ENCODE measurements around the gene AUTS2.

AUTS2 gene

GRCh38 chr7:69633122-69633831 is 35.0 kb downstream of the AUTS2 start:
- Histone ChIP-seq H3K36me3 (ENCODE audit: control insufficient read depth, insufficient read depth, low read length) (no peaks in the 10 kb centered on the region), H3K4me3 (ENCODE audit: insufficient read depth, low read depth, low read length, poor library complexity, severe bottlenecking) (no peak overlapping the region), H3K9me3 (ENCODE audit: control insufficient read depth, low read length) (no peaks in the 10 kb centered on the region), H3K4me1 (ENCODE audit: control insufficient read depth, insufficient read depth, low read length, poor library complexity, severe bottlenecking) (no peaks in the 10 kb centered on the region), H3K27ac (ENCODE audit: insufficient read depth, low read length, poor library complexity, severe bottlenecking) (no peak overlapping the region), H3K27me3 (replicated peaks; ENCODE audit: control insufficient read depth, insufficient read depth, low read length, poor library complexity, severe bottlenecking) (no peaks in the 10 kb centered on the region)
- DNase-seq = no peak

DNA sequence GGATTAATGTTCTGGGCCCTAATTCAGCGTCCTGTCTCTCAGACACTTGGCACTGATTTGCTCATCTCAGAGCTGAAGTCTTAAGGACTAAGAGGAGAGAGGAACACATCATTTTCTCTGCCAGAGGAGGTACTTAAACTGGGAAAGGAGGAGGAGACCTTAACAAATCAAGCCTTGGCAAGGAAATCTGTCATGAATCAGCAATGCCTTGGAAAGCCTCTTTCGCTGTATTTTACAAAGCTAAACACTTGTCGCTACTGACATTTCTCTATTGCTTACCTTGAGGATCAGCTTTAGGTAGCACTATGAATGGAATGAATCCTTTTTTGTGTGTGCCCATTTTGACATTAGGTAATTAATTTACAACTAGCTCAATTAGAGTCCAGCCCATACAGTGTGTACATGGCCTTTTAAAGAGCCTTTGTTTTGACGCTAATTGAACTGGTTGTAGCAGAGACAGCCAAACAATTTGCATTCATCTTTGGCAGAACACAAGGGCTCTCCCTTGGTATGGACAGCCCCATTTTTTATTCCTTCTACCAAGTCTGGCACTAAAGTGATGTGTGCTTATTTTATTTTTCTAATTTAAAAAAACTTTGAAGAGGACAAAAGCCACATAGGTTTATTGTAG is 37.4 kb downstream of the AUTS2 start:
- no peaks in the 10 kb centered on the region for H3K9me3 ChIP-seq (ENCODE audit: control insufficient read depth, low read length)
- no peaks in the 10 kb centered on the region for H3K36me3 ChIP-seq (ENCODE audit: control insufficient read depth, insufficient read depth, low read length)
- H3K4me3 ChIP-seq (ENCODE audit: insufficient read depth, low read depth, low read length, poor library complexity, severe bottlenecking) = no peak overlapping the region
- H3K4me1 ChIP-seq (ENCODE audit: control insufficient read depth, insufficient read depth, low read length, poor library complexity, severe bottlenecking) = no peaks in the 10 kb centered on the region
- no peaks in the 10 kb centered on the region for H3K27me3 ChIP-seq (replicated peaks; ENCODE audit: control insufficient read depth, insufficient read depth, low read length, poor library complexity, severe bottlenecking)
- H3K27ac ChIP-seq (ENCODE audit: insufficient read depth, low read length, poor library complexity, severe bottlenecking) = no peak overlapping the region
- DNase-seq = no peak

- Histone ChIP-seq H3K4me1 (ENCODE audit: control insufficient read depth, insufficient read depth, low read length, poor library complexity, severe bottlenecking) (no peaks in the 10 kb centered on the region), H3K27ac (ENCODE audit: insufficient read depth, low read length, poor library complexity, severe bottlenecking) (no peak overlapping the region), H3K9me3 (ENCODE audit: control insufficient read depth, low read length) (no peaks in the 10 kb centered on the region), H3K36me3 (ENCODE audit: control insufficient read depth, insufficient read depth, low read length) (no peaks in the 10 kb centered on the region), H3K27me3 (replicated peaks; ENCODE audit: control insufficient read depth, insufficient read depth, low read length, poor library complexity, severe bottlenecking) (no peaks in the 10 kb centered on the region), H3K4me3 (ENCODE audit: insufficient read depth, low read depth, low read length, poor library complexity, severe bottlenecking) (no peak overlapping the region)
- no peak for DNase-seq
These were observed 40.4 kb downstream of the AUTS2 start for GRCh38 chr7:69638674-69639073.

DNA sequence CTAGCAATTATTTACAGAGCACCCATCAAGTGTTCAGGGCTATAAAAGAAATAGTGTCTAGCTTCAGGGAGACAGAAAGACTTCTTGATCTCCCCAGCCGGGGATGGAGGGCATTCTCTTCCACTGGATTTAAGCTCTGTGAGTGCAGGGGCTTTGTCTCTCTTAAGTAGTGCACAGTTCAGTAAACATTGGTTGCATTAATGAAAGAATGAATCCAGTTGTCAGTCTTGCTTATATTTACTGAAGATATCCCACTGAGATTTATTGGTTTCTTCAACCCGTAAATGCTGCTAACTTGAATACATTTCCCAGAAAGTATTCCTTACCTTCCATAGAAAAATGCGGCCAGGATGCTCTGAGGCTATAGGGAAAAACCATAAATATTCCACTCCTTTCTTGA is 41.9 kb downstream of the AUTS2 start:
- Histone ChIP-seq H3K9me3 (ENCODE audit: control insufficient read depth, low read length) (no peaks in the 10 kb centered on the region), H3K27ac (ENCODE audit: insufficient read depth, low read length, poor library complexity, severe bottlenecking) (no peak overlapping the region), H3K27me3 (replicated peaks; ENCODE audit: control insufficient read depth, insufficient read depth, low read length, poor library complexity, severe bottlenecking) (no peaks in the 10 kb centered on the region), H3K36me3 (ENCODE audit: control insufficient read depth, insufficient read depth, low read length) (no peaks in the 10 kb centered on the region), H3K4me3 (ENCODE audit: insufficient read depth, low read depth, low read length, poor library complexity, severe bottlenecking) (no peak overlapping the region), H3K4me1 (ENCODE audit: control insufficient read depth, insufficient read depth, low read length, poor library complexity, severe bottlenecking) (no peaks in the 10 kb centered on the region)
- no peak for DNase-seq

GRCh38 chr7:69640925-69641594 is 42.8 kb downstream of the AUTS2 start:
- H3K4me1 ChIP-seq (ENCODE audit: control insufficient read depth, insufficient read depth, low read length, poor library complexity, severe bottlenecking) = no peaks in the 10 kb centered on the region
- H3K9me3 ChIP-seq (ENCODE audit: control insufficient read depth, low read length) = no peaks in the 10 kb centered on the region
- H3K36me3 ChIP-seq (ENCODE audit: control insufficient read depth, insufficient read depth, low read length) = no peaks in the 10 kb centered on the region
- no peaks in the 10 kb centered on the region for H3K27me3 ChIP-seq (replicated peaks; ENCODE audit: control insufficient read depth, insufficient read depth, low read length, poor library complexity, severe bottlenecking)
- H3K4me3 ChIP-seq (ENCODE audit: insufficient read depth, low read depth, low read length, poor library complexity, severe bottlenecking) = no peak overlapping the region
- DNase-seq = no peak
- H3K27ac ChIP-seq (ENCODE audit: insufficient read depth, low read length, poor library complexity, severe bottlenecking) = no peak overlapping the region

DNA sequence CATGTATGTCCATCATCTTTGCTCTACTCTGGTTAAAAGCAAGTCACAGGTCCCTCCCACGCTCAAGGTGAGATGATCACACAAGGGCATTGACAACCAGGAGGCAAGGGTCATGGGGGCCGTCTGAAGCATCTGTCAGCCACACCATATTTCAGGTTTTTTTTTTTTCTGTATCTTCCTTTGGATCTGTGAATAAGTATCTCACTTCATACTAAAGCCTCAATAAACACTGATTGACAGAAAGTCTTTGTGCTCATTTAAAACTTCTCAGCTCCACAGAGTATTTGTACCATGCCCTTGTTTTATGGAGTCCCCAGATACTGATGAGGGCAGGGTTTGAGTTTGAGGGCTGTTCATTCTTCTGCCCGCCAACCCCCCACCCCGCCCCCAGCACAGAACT is 45.0 kb downstream of the AUTS2 start:
- H3K4me1 ChIP-seq (ENCODE audit: control insufficient read depth, insufficient read depth, low read length, poor library complexity, severe bottlenecking) = no peaks in the 10 kb centered on the region
- no peak overlapping the region for H3K27ac ChIP-seq (ENCODE audit: insufficient read depth, low read length, poor library complexity, severe bottlenecking)
- DNase-seq = no peak
- H3K4me3 ChIP-seq (ENCODE audit: insufficient read depth, low read depth, low read length, poor library complexity, severe bottlenecking) = no peak overlapping the region
- no peaks in the 10 kb centered on the region for H3K27me3 ChIP-seq (replicated peaks; ENCODE audit: control insufficient read depth, insufficient read depth, low read length, poor library complexity, severe bottlenecking)
- H3K36me3 ChIP-seq (ENCODE audit: control insufficient read depth, insufficient read depth, low read length) = no peaks in the 10 kb centered on the region
- no peaks in the 10 kb centered on the region for H3K9me3 ChIP-seq (ENCODE audit: control insufficient read depth, low read length)

DNA sequence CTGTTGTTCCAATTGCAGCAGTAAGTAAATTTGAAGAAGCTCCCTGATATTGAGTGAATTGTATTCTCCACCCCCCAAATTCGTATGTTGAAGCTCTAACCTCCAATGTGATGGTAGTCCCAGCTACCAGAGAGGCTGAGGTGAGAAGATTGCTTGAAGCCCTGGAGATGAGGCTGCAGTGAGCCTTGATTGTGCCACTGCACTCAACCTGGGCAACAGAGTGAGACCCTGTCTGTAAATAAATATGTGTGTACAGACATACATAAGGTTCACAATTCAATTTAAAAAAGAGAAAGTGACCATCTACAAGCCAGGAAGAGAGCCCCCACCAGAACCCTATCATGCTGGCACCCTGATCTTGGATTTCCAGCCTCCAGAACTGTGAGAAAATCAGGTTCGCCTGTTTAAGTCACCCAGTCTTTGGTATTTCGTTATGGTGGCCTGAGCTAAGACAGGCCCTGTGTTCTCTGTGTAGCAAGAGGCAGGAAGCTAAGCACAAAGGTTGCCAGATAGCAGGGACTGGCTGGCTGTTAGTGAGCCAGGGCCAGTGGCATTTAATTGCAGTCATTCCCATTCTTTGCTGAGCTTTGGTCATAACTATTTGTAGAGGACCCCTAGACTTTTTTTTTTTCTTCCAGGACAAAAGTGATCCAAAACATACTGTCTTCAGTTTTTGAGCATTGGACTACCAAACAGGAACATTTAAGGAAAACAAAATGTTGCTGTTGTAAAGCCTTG is 45.6 kb downstream of the AUTS2 start:
- H3K36me3 ChIP-seq (ENCODE audit: control insufficient read depth, insufficient read depth, low read length) = no peaks in the 10 kb centered on the region
- no peaks in the 10 kb centered on the region for H3K4me1 ChIP-seq (ENCODE audit: control insufficient read depth, insufficient read depth, low read length, poor library complexity, severe bottlenecking)
- H3K4me3 ChIP-seq (ENCODE audit: insufficient read depth, low read depth, low read length, poor library complexity, severe bottlenecking) = no peak overlapping the region
- no peak for DNase-seq
- H3K27ac ChIP-seq (ENCODE audit: insufficient read depth, low read length, poor library complexity, severe bottlenecking) = no peak overlapping the region
- no peaks in the 10 kb centered on the region for H3K27me3 ChIP-seq (replicated peaks; ENCODE audit: control insufficient read depth, insufficient read depth, low read length, poor library complexity, severe bottlenecking)
- H3K9me3 ChIP-seq (ENCODE audit: control insufficient read depth, low read length) = no peaks in the 10 kb centered on the region

GRCh38 chr7:69645683-69646082 is 47.4 kb downstream of the AUTS2 start:
- Histone ChIP-seq H3K9me3 (ENCODE audit: control insufficient read depth, low read length) (no peaks in the 10 kb centered on the region), H3K36me3 (ENCODE audit: control insufficient read depth, insufficient read depth, low read length) (no peaks in the 10 kb centered on the region), H3K4me1 (ENCODE audit: control insufficient read depth, insufficient read depth, low read length, poor library complexity, severe bottlenecking) (no peaks in the 10 kb centered on the region), H3K27ac (ENCODE audit: insufficient read depth, low read length, poor library complexity, severe bottlenecking) (no peak overlapping the region), H3K27me3 (replicated peaks; ENCODE audit: control insufficient read depth, insufficient read depth, low read length, poor library complexity, severe bottlenecking) (no peaks in the 10 kb centered on the region), H3K4me3 (ENCODE audit: insufficient read depth, low read depth, low read length, poor library complexity, severe bottlenecking) (no peak overlapping the region)
- no peak for DNase-seq

- no peaks in the 10 kb centered on the region for H3K27me3 ChIP-seq (replicated peaks; ENCODE audit: control insufficient read depth, insufficient read depth, low read length, poor library complexity, severe bottlenecking)
- H3K36me3 ChIP-seq (ENCODE audit: control insufficient read depth, insufficient read depth, low read length) = no peaks in the 10 kb centered on the region
- H3K9me3 ChIP-seq (ENCODE audit: control insufficient read depth, low read length) = no peaks in the 10 kb centered on the region
- H3K4me3 ChIP-seq (ENCODE audit: insufficient read depth, low read depth, low read length, poor library complexity, severe bottlenecking) = no peak overlapping the region
- no peak overlapping the region for H3K27ac ChIP-seq (ENCODE audit: insufficient read depth, low read length, poor library complexity, severe bottlenecking)
- DNase-seq = no peak
- H3K4me1 ChIP-seq (ENCODE audit: control insufficient read depth, insufficient read depth, low read length, poor library complexity, severe bottlenecking) = no peaks in the 10 kb centered on the region
These were observed 52.9 kb downstream of the AUTS2 start for GRCh38 chr7:69651101-69651590.
